Stimulated activated CD4-positive, alpha-beta T cell treated with anti-CD3 and anti-CD28 coated beads, Interleukin-15, amount 100 ng/mL, for 1 hour (primary cell): Measurements from ENCODE around the gene MELTF.

ENCODE experiments used
- DNase-seq, 2 donors: peaks; one replicate each; pipeline ENCODE4 v3.0.0-alpha.2; 2020; ENCODE audit warnings: low read depth in 1 of 2, low spot score in 1 of 2

Gene MELTF

GRCh38 chr3:197027151-197027895 lies 2.3 kb downstream of the MELTF start:
- DNase-seq = no peak

DNA sequence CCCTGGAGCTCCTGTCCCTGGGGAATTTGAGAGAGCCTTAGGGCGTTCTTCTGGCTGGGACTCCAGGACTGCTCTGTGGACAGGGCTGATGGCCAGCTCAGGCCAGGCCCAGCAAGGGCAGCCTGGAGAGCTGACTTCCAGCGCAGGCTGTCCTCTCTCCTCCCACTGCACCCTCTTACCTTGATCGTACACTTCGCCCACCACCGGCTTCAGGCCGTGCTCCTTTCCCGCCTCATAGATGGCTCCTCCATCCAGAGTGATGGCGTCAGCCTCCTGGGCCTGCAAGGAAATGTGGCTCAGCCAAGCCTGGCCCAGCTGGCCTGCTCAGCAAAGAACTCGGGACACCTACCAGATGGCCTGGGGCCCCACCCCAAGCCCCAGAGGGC lies 3.1 kb downstream of the MELTF start:
- DNase-seq = no peak

- no peak for DNase-seq
Measured at GRCh38 chr3:197025736-197026480, 3.7 kb downstream of the MELTF start.

DNA sequence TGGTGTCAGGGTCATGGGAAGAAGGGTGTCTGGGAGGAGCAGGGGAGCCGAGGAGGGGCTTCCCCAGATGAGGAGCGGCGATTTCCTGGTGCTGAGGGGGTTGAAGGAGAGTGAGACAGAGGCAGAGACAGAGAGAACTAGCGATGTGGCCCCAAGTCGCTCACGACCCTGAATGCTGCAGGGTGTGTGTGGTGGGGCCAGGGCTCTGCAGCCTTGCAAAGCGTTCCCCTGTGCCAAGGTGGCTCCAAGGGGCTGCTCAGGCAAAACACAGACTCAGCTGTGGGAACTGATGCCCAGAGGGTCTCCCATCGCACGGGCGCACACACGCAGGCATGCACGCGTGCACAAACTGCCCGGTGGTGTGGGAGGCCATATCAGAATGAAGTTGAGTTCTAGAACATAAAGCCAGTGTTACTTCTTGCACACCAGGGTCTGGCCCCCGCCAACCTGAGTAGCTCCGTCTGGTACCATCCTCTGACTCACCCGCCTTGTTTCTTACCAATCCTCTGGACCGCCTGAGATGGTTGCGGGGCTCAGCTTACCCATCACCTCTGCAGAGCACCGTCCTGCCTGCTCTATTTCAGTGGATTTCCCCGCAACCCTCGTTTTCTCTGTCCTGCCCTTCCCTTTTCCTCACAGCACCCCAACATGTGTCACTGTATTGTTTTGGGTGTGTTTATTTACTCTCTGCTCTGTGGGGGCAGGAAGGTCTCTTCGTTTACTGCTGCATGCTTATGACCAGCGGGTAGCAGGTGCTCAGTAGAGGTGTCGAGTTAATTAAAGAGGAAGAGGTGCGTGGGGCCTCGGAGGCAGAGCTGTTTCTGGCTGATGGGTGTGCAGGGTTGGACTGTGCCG lies 4.5 kb downstream of the MELTF start:
- DNase-seq = no peak

- no peak for DNase-seq
Measured at GRCh38 chr3:197023998-197024651, 5.5 kb downstream of the MELTF start.

DNA sequence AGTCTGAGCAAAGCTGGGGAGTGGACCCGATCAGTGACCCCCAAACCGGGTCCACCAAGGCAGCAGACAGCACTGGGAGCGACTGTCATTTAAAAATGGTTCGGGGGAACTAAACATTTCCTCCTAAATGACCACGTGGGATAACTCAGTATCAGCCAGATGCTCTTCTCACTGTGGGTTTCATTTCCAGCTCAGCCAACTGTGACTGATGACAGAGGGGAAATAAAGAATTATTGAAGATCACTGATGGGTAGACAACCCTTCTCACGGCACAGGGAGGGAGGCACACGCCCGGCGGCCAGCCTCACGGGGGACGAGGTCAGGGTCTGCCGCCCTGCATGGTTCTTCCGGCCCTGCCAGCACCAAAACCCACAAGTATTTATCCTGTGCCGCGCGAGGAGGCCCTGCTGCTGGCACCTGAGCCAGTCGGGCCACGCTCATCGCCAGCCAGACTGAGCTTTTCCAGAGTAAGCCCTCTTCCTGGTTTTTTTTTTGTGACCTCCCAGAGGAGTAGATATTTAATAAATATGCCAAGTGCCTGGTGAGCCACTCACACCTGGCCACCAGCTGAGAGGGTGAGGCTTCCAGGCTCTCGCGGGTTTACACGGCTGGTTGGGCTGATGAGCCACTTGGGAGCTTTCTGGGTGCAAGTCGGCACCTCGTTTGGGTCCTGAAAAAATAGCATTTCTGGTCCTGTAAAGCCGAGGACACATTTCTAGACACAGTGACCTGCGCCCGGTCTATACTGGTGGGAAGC lies 6.2 kb downstream of the MELTF start:
- DNase-seq = no peak

DNA sequence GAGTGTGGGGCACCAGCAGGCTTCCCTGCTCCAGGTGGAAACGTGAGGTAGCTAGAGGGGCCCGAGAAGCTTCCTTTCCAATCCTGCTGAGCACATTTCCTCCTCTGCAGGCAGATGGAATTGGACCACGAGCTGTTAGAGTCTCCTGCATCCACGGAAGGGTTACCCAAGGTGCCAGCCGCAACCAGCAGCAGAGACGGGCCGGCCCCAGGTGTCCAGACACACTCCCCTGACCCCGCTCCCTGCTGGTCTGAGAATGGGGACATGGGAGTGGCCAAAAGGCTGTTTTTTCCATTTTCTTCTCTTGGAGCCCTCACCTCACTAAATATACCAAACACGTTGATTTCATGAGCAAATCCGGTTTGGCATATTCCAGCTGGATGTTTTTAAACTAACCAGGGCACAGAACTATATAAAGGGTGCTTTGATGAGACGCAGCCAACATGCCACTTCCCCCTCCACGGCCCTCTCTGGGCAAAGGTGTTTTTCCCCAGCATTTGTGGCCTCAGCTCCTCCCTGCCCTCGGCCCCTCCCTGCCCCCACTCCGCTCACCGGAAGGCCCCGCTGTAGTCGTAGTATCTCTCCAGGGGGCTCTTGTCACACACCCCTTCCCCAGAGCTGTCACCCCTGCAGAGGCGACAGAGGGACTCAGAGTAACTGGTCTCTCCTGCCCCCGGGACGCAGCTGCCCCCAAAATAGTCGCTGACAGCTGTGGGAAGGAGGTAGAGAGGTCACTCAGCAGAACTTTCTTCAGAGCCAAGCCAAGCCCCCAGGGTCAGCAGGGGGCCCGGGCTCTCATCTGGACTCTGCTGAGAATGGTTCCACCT lies 7.0 kb downstream of the MELTF start:
- DNase-seq = no peak

- DNase-seq = no peak
Measured at GRCh38 chr3:197021729-197022404, 7.8 kb downstream of the MELTF start.

DNA sequence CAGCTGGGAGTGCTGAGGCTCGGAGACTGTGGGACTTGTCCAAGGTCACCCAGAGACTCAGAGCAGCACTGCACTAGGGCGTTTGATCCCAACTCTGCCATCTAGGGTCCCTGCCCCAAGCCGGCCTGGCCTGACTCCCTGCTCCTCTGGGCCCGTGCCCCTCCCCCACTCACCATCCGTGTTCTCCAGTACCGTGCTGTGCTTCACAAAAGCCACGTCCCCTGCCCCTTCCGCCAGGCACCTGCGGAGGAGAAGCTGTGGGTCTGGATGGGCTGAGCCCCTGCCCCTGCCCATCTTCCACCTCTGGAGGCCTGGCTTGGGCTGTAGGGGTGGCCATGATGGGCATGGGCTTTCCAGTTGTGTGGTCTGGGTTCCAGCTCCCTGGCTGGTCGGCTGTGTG lies 8.4 kb downstream of the MELTF start:
- no peak for DNase-seq

DNA sequence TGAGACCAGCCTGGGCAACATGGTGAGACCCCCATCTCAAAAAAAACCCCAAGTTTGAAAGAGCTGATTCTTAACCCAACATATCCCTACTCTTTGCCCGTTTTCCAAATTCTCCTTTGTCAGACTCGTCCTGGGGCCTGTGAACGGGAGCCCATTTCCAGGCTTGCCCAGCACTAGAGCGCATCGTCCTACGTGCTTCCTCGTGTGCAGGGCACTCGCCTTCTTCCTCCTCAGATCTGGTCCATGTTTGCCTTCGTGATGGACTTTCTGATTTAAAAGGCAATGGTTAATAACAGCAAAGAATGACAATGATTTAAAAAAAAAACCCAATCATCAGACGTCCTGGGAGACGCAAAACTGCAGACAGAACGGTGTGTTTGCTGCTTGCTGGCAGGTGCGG lies 10.1 kb downstream of the MELTF start:
- no peak for DNase-seq

DNA sequence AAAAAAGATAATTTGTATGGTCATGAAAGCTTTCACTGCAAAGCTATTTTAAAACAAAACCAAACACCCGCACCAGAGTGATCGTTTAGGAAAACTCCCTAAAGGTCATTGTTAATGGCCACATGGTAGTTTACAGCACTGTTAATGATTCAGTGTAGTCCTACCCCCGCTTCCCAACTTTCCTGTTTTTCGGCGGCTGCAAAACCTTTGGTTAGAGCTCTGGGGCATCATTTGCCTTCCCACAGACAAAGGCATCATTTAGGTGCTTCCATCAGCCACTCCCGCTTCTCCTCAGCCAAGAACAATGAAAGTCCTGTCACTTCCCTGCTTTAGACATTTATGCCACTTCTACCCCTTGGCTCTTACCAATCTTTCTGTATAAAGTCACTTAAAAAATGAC lies 10.6 kb downstream of the MELTF start:
- no peak for DNase-seq

DNA sequence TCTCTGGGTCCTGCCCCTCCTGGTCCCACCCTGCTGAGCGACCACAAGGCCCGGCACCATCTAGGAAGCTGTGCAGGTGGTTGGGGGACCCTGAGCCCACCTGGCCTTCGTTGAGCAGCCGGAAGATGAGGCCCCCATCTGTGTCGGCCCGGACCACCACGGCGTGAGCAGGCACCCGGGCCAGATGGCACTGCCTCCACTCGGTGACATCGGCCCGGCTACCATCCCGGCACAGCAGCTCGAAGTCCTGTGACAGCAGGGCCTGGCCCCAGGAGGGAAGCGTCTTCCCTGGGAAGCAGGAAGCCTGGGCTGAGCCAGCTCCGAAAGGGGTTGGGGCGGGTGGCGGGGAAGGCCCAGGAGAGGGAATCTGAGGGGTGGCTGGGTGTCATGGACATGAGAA lies 12.6 kb downstream of the MELTF start:
- DNase-seq = no peak

DNA sequence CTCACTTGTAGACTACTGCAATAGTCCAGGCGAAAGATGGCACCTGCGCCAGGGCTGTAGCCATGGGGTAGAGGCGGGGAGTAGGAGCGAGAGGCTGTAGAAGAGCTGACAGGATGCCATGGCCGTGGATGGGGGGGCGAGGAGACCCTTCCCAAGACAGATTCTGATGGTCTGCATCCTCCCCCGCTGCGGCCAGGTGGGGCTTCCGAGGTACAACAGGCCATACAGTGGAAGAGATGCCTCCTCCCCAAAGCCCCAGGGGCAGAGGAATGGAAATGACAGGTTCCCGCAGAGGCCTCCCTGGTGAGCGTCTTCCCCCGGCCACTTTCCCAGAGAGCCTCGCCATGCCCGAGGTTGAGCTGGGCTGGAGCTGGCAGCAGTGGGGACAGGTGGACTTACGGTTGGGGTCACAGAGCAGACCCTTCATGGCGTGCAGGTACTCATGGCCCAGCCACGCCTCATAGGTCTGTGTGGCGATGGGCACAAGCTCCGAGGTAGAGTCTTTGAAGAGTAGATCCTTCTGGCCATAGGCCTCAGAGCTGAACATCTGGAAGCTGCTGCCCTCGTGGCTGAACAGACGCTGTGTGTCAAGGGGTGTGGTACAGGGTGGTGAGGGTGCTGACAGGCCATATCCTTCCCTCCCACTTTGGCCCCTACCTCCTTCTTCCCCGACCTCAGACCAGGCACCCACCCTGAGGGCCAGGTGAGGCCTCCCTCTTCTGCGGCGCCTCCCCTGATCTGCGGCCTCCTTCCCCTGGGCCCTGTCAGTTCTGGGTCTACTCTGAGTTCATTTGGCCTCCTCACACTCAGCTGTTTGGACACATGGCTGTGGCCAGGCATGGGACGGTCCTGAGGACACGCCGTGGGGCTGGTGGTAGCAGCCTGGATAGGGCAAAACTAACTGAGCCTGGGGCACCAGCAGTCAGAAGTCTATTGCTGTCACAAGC lies 13.6 kb downstream of the MELTF start:
- no peak for DNase-seq

DNA sequence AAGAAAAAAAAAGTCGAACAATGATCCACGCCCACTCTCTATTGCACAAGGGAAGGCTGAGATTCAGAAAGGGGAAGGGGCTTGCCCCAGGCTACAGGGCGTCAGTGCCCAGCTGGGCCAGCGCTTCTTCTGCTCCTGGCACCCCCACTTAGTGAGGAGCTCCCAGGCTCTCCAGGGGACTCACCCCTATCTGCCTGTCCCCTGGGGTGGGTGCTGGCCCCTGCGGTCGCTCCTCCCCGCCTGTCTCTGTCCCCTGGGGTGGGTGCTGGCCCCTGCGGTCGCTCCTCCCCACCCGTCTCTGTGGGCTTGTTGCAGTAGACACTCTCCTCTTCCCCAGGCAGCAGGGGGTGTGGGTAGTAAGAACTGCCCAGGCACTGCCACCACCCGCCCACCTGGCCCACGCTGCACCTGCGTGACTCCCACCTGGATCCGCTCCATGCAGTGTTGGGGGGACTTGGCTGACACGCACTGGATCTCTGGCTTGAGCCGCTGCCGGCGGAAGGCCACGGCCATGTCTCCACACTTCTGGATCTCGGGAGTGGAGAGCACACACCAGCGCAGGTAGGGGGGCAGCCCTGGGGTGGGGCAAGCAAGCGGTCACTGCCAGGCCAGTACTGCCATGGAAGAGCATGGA lies 14.6 kb downstream of the MELTF start:
- no peak for DNase-seq

- DNase-seq = no peak
Measured at GRCh38 chr3:197014024-197014423, 15.6 kb downstream of the MELTF start.

DNA sequence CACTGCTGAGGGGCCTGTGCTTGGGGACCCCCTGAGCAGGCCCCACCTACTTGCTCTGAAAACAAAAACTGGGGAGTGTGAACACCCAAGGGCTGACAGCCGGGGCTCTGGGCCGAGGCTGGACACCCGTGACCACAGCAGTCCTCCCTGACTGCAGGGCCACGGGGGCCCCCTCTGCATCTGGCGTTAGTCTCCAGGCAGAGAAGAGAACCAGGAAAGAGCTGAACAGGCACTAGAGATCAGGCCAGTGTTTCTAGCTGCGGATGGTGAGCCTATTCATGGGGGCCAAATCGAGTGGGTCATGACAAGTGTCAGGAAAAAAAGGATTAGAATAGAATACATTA lies 17.1 kb downstream of the MELTF start:
- DNase-seq = no peak

DNA sequence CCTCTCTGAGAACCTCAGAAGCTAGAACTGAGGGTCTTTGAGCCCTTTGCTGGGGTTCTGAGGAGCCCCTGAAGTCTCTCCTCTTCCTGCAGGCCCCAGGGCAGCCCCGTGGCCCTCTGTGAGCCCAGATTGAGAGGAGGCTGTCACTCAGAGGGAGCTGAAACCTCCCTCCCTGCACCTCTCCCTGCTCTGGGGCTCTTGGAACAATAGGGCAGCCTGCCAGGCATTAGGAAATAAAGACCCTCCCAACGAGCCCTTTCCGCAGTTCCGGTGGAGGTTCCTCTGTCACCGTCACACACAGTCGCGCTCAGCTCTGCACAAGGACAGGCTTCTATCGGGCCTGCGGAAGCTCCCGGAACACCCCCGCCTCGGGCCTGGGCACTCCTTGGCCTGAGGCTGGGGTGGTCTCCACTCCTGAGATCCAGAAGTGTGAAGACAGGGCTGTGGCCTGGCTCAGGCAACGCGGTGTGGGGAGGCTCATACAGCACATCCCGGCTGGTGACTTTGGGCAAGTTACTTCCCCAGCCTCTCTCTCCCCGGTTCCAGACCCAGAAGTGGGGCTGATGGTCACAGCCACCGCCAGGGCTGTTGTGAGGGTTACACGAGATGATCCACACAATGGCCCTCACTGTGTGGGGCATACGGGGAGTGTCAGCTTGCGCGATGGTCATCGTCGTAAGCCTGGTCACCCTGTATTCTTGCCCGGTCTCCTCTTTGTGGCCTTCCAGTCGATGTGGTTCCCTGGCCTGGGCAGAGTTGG lies 17.7 kb downstream of the MELTF start:
- DNase-seq = no peak
